DND-41 (cell line): Measurements from ENCODE around the gene NHLRC2.

Experiments
- CTCF ChIP-seq: IDR thresholded peaks from 2 replicates; pipeline ENCODE4 v1.5.1; 2012; ENCODE audit warnings: borderline replicate concordance, low read length, moderate library complexity, mild to moderate bottlenecking; ENCODE audit not compliant: poor library complexity, severe bottlenecking; ENCODE audit errors: extremely low read depth
- EZH2 ChIP-seq: IDR thresholded peaks from 3 replicates; pipeline ENCODE4 v1.6.1; 2012; ENCODE audit warnings: borderline replicate concordance, low read depth, mild to moderate bottlenecking, moderate library complexity, low read length, inconsistent platforms; ENCODE audit not compliant: severe bottlenecking

GRCh38 chr10:113947184-113948041 is 93.0 kb downstream of the NHLRC2 start:
- no peak for TF ChIP-seq CTCF
- no peak for TF ChIP-seq EZH2
